Muscle layer of duodenum (tissue), 2 donors: ENCODE data around the gene SHMT1.
"Not testable (repeated sequence)": the region's sequence is repeated elsewhere in the genome, so short reads cannot be mapped to it uniquely, and the experiment has no call there.

ENCODE experiments used
- H3K27ac ChIP-seq: one replicate; pipeline ENCODE4 v1.7.0; 2013; ENCODE audit warnings: mild to moderate bottlenecking, low read length
- H3K27me3 ChIP-seq: one replicate; pipeline ENCODE4 v1.7.0; 2013; ENCODE audit warnings: low read depth, mild to moderate bottlenecking, control low read depth, low read length
- H3K36me3 ChIP-seq, 2 donors: one replicate each; pipeline ENCODE4 v1.7.0; 2013; ENCODE audit warnings: low read length in 2 of 2, control low read depth in 1 of 2, mild to moderate bottlenecking in 1 of 2; ENCODE audit not compliant: insufficient read depth in 2 of 2, control insufficient read depth in 1 of 2
- H3K4me1 ChIP-seq, 2 donors: one replicate each; pipeline ENCODE4 v1.7.0; 2013; ENCODE audit warnings: low read length in 2 of 2, mild to moderate bottlenecking in 2 of 2, control low read depth in 1 of 2, moderate library complexity in 1 of 2; ENCODE audit not compliant: insufficient read depth in 2 of 2, control insufficient read depth in 1 of 2
- H3K4me3 ChIP-seq, 2 donors: one replicate each; pipeline ENCODE4 v1.7.0; 2013; ENCODE audit warnings: low read length in 2 of 2, low read depth in 1 of 2, mild to moderate bottlenecking in 1 of 2
- H3K9me3 ChIP-seq, 2 donors: one replicate each; pipeline ENCODE4 v1.7.0; 2013; ENCODE audit warnings: low read length in 2 of 2, control low read depth in 1 of 2, mild to moderate bottlenecking in 1 of 2; ENCODE audit not compliant: control insufficient read depth in 1 of 2
- donor health status: healthy.

SHMT1 gene

DNA sequence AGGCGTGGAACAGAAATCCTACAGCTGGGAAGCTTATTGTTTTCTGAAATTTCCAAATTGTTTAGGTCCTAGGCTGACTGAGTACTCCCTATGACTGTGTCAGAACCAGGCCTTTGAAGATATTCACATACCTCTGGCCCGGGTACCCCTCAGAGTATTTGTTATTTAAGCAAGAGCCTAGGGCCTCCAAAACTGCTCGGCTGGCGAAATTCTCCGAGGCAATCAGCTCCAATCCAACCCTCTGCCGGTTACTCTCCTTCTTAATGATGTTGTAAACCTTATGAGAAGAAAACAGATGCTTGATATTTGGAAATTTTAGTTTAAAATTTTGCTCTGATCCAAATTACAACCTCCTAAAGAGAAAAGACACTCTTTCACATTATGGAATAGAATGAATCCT lies 9.8 kb downstream of the SHMT1 start:
- peaks cover 12 to 15% of the 10 kb centered on the region in 2 donors for H3K36me3 ChIP-seq
- H3K9me3 ChIP-seq, result no peaks in the 10 kb centered on the region
- H3K4me3 ChIP-seq, result no peak overlapping the region
- no peaks in the 10 kb centered on the region for H3K4me1 ChIP-seq
- H3K27ac ChIP-seq, result no peak overlapping the region
- H3K27me3 ChIP-seq, result no peaks in the 10 kb centered on the region

- H3K36me3 ChIP-seq, result peaks cover 20 to 54% of the 10 kb centered on the region in 2 donors
- no peak overlapping the region for H3K27ac ChIP-seq
- no peaks in the 10 kb centered on the region for H3K27me3 ChIP-seq
- no peaks in the 10 kb centered on the region for H3K9me3 ChIP-seq
- H3K4me1 ChIP-seq, result no peaks in the 10 kb centered on the region
- no peak overlapping the region for H3K4me3 ChIP-seq
Observed at GRCh38 chr17:18344021-18344420, 19.3 kb downstream of the SHMT1 start.

DNA sequence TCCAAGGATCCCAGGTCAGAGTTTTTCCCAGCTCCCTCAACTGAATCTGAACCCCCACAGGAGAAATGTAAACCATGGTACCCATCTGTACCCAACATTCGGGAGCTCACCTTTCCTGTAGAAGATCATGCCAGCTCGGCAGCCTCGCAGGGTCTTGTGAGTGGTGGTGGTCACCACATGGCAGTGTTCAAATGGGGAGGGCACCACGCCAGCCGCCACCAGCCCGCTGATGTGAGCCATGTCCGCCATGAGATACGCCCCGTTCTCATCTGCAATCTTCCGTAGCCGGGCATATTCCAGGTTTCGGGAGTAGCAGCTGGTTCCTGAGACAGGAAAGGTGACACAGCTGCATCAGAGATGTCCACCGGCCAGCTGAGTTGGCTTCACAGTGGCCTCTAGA lies 23.4 kb downstream of the SHMT1 start:
- Histone ChIP-seq H3K27me3 (no peaks in the 10 kb centered on the region), H3K27ac (no peak overlapping the region), H3K36me3 (peaks cover 12 to 31% of the 10 kb centered on the region in 2 donors), H3K9me3 (no peaks in the 10 kb centered on the region), H3K4me3 (no peak overlapping the region), H3K4me1 (no peaks in the 10 kb centered on the region)

- H3K36me3 ChIP-seq, result peaks cover 19 to 28% of the 10 kb centered on the region in 2 donors
- H3K4me1 ChIP-seq, H3K27ac ChIP-seq, H3K4me3 ChIP-seq, H3K9me3 ChIP-seq, H3K27me3 ChIP-seq: not testable (repeated sequence)
Observed at GRCh38 chr17:18338158-18338557, 25.2 kb downstream of the SHMT1 start.

GRCh38 chr17:18332909-18333489 lies 30.4 kb downstream of the SHMT1 start:
- no peaks in the 10 kb centered on the region for H3K27me3 ChIP-seq
- no peak overlapping the region for H3K27ac ChIP-seq
- H3K4me3 ChIP-seq, result no peak overlapping the region
- peaks cover 35 to 58% of the 10 kb centered on the region in 2 donors for H3K36me3 ChIP-seq
- H3K9me3 ChIP-seq, result no peaks in the 10 kb centered on the region
- H3K4me1 ChIP-seq, result no peaks in the 10 kb centered on the region

GRCh38 chr17:18331879-18332278 lies 31.5 kb downstream of the SHMT1 start:
- H3K4me1 ChIP-seq, result no peaks in the 10 kb centered on the region
- no peaks in the 10 kb centered on the region for H3K27me3 ChIP-seq
- H3K9me3 ChIP-seq, result no peaks in the 10 kb centered on the region
- no peak overlapping the region for H3K4me3 ChIP-seq
- no peak overlapping the region for H3K27ac ChIP-seq
- peaks cover 37 to 67% of the 10 kb centered on the region in 2 donors for H3K36me3 ChIP-seq

GRCh38 chr17:18328643-18329204 lies 34.6 kb downstream of the SHMT1 start:
- Histone ChIP-seq H3K27me3 (no peaks in the 10 kb centered on the region), H3K27ac (no peak overlapping the region), H3K36me3 (peaks cover 39 to 83% of the 10 kb centered on the region in 2 donors), H3K9me3 (no peaks in the 10 kb centered on the region), H3K4me3 (no peak overlapping the region), H3K4me1 (no peaks in the 10 kb centered on the region)

GRCh38 chr17:18327556-18327955 lies 35.8 kb downstream of the SHMT1 start:
- no peak overlapping the region for H3K4me3 ChIP-seq
- peaks cover 47 to 89% of the 10 kb centered on the region in 2 donors for H3K36me3 ChIP-seq

DNA sequence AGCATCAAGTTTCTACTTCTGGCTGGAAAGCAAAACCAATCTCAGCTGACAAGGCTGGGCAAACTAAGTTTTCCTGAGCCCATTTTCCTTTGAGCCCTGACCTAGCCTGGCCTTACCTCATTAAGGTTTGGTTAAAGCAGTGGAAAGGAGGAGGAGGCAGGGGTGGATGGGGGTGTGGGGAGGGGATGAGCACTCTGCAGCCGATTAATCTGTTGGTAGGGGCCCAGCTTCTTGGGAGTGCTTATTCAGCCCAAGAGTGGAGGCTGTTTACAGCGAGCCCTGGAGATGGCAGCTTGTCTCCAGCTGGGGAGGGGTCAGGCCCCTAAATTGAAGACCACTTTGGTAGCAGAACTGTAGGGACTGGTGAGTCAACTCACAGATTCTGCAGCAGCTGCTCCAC lies 36.3 kb downstream of the SHMT1 start:
- peaks cover 45 to 88% of the 10 kb centered on the region in 2 donors for H3K36me3 ChIP-seq
- no peak overlapping the region for H3K27ac ChIP-seq
- H3K4me3 ChIP-seq, result no peak overlapping the region
- H3K27me3 ChIP-seq, result no peaks in the 10 kb centered on the region
- no peaks in the 10 kb centered on the region for H3K9me3 ChIP-seq
- H3K4me1 ChIP-seq, result no peaks in the 10 kb centered on the region

More at GRCh38 chr17:18327556-18327955, 35.8 kb downstream of the SHMT1 start:
- Histone ChIP-seq H3K4me1 (no peaks in the 10 kb centered on the region), H3K9me3 (no peaks in the 10 kb centered on the region), H3K27ac (no peak overlapping the region), H3K27me3 (no peaks in the 10 kb centered on the region)

- Histone ChIP-seq H3K4me3 (no peak overlapping the region), H3K36me3 (peaks cover 45 to 83% of the 10 kb centered on the region in 2 donors), H3K27ac (no peak overlapping the region), H3K9me3 (no peaks in the 10 kb centered on the region), H3K27me3 (no peaks in the 10 kb centered on the region), H3K4me1 (no peaks in the 10 kb centered on the region)
Observed at GRCh38 chr17:18326572-18326971, 36.8 kb downstream of the SHMT1 start.

- Histone ChIP-seq H3K4me1 (peaks cover 0 to 1% of the 10 kb centered on the region in 2 donors), H3K9me3 (no peaks in the 10 kb centered on the region), H3K36me3 (peaks cover 45 to 82% of the 10 kb centered on the region in 2 donors), H3K4me3 (no peak overlapping the region), H3K27me3 (no peaks in the 10 kb centered on the region), H3K27ac (no peak overlapping the region)
Observed at GRCh38 chr17:18326039-18326438, 37.3 kb downstream of the SHMT1 start.
